Activated T-cell treated with anti-CD3 and anti-CD28 coated beads, Interleukin-2, amount 50 U/mL, for 72 hours (primary cell): ENCODE data around the gene TMEM98. TPM values are rescaled to one million over a fixed set of nuclear protein-coding genes. Genes with fewer than 3 reads are reported as not detected.
"Not testable (repeated sequence)": the region's sequence is repeated elsewhere in the genome, so short reads cannot be mapped to it uniquely, and the experiment has no call there.

Source experiments
- ATAC-seq, 2 donors: fragments of 150-1000 bp; cut with Tn5 transposase; replicated peaks in 1 of 2; 2 replicates each; pipeline ENCODE4 v1.10.0; 2021; ENCODE audit warnings: moderate library complexity in 2 of 2, mild to moderate bottlenecking in 1 of 2
- DNase-seq, 2 donors: peaks; one replicate each; pipeline ENCODE4 v3.0.0; 2021 to 2022; ENCODE audit warnings: mixed read lengths in 1 of 2
- H3K27ac Mint-ChIP-seq: one replicate; pipeline ENCODE4 v1.8.0; 2022; ENCODE audit warnings: mild to moderate bottlenecking, moderate library complexity, mixed read lengths
- H3K27me3 Mint-ChIP-seq: one replicate; pipeline ENCODE4 v1.8.0; 2022; ENCODE audit warnings: low read depth, mixed read lengths
- H3K36me3 Mint-ChIP-seq, 2 donors: one replicate each; pipeline ENCODE4 v1.8.0; 2022; ENCODE audit warnings: mixed read lengths in 2 of 2, mild to moderate bottlenecking in 1 of 2; ENCODE audit not compliant: insufficient read depth in 2 of 2
- H3K4me1 Mint-ChIP-seq: one replicate; pipeline ENCODE4 v1.8.0; 2022; ENCODE audit warnings: low read depth, mixed read lengths
- H3K4me3 Mint-ChIP-seq, 2 donors: one replicate each; pipeline ENCODE4 v1.8.0; 2022; ENCODE audit warnings: mild to moderate bottlenecking in 2 of 2, mixed read lengths in 2 of 2, moderate library complexity in 2 of 2
- H3K9me3 Mint-ChIP-seq, 2 donors: one replicate each; pipeline ENCODE4 v1.8.0; 2022; ENCODE audit warnings: mixed read lengths in 2 of 2
- total RNA-seq, 2 donors: library from RNA; stranded (reverse); gene quantifications; one replicate each; pipeline ENCODE4 v1.2.3, GENCODE V29; 2022

TMEM98 gene
- total RNA-seq, 2 donors from 2014 or later: 0.86 to 1.3 TPM

DNA sequence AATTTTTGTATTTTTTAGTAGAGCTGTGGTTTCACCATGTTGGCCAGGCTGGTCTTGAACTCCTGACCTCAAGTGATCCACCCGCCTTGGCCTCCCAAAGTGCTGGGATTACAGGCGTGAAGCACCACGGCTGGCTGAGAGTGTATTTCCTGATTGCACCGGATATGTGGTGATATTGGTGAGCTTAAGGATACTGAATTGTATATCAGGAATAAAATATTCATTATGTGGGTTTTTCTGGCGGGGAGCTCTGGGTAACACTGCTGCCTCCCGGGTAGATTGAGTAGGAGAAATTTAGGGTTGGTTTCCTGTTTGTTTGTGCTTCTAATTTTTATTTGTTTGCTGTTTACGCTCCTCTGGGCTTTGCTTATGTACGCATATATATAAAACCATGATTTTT is 7.7 kb upstream of the TMEM98 start:
- H3K4me1 Mint-ChIP-seq: peaks cover 24% of the 10 kb centered on the region
- H3K4me3 Mint-ChIP-seq: no peak overlapping the region
- H3K27ac Mint-ChIP-seq: no peak overlapping the region
- ATAC-seq (no peak), DNase-seq (no peak)
- no peaks in the 10 kb centered on the region for H3K36me3 Mint-ChIP-seq
- H3K27me3 Mint-ChIP-seq: peaks cover 4% of the 10 kb centered on the region
- H3K9me3 Mint-ChIP-seq: no peaks in the 10 kb centered on the region

DNA sequence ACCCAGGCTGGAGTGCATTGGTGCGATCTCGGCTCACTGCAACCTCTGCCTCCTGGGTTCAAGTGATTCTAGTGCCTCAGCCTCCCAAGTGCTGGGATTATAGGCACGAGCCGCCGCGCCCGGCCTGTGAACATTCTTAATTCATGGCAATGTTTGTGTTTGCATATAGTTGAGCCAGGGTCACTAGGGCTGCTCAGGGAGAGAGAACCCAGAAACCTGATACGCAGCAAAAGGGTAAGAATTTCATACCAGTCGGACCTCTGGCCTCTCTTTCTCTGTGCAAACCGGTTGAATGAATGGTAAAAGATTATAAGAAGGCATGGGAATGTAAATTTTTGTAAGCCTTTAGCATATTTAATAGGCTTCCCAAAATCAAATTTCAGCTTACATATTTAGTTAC is 6.9 kb upstream of the TMEM98 start:
- no peaks in the 10 kb centered on the region for H3K27me3 Mint-ChIP-seq
- H3K36me3 Mint-ChIP-seq: no peaks in the 10 kb centered on the region
- no peak overlapping the region for H3K27ac Mint-ChIP-seq
- H3K4me1 Mint-ChIP-seq: peaks cover 17% of the 10 kb centered on the region
- no peaks in the 10 kb centered on the region for H3K9me3 Mint-ChIP-seq
- DNase-seq: no peak
- no peak overlapping the region for H3K4me3 Mint-ChIP-seq
- ATAC-seq: no peak

DNA sequence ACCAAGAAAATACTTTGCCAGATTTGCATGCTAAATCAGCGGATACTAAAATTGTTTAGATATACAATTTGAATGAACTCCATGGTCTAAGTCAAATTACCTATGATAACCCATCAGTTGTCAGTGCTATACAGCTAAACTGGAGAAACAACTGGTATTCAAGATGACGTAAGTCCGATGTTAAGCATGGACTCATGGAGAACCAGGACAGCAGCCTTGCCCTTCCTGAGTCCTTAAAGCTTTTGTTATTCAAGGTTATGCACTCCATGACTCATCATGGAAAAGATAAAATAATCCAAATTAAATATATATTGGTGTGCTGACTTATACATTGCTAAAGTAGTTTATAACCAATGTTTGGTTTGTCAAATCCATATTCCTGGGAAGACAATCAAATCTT is 4.0 kb upstream of the TMEM98 start:
- not testable (repeated sequence) for DNase-seq, H3K27ac Mint-ChIP-seq, H3K4me3 Mint-ChIP-seq, H3K9me3 Mint-ChIP-seq, H3K27me3 Mint-ChIP-seq, ATAC-seq, H3K36me3 Mint-ChIP-seq, H3K4me1 Mint-ChIP-seq

DNA sequence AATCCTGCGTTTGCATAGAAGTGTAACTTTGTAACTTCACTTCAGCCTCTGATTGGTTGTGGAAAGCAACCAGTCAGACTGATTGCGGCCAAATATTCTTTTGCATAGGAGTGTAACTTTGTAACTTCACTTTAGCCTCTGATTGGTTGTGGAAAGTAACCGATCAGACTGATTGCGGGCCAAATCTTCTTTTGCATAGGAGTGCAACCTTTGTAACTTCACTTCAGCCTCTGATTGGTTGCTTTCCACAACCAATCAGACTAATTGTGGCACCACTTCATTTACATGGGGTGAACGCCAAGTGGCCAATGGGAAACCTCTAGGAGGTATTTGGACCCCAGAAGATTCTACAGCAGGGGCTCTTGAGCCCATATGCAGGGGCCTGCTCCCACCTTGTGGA is 1.8 kb upstream of the TMEM98 start:
- Mint-ChIP-seq H3K27me3 (no peaks in the 10 kb centered on the region), H3K4me1 (no peaks in the 10 kb centered on the region), H3K9me3 (no peaks in the 10 kb centered on the region), H3K27ac (no peak overlapping the region), H3K4me3 (no peak overlapping the region), H3K36me3 (no peaks in the 10 kb centered on the region)
- ATAC-seq (no peak), DNase-seq (no peak)

DNA sequence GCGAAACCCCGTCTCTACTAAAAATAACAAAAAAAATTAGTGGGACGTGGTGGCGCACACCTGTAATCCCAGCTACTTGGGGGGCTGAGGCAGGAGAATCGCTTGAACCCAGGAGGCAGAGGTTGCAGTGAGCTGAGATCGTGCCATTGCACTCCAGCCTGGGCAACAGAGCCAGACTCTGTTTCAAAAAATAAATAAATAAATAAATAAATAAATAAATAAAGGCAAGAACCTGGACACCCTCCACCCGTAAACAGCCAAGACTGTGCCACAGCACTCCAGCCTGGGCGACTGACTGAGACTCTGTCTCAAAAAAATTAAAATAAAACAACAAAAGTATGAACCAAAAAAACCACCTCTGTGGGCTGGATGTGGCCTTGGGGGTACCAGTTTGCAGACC is 1.2 kb upstream of the TMEM98 start:
- not testable (repeated sequence) for ATAC-seq

DNA sequence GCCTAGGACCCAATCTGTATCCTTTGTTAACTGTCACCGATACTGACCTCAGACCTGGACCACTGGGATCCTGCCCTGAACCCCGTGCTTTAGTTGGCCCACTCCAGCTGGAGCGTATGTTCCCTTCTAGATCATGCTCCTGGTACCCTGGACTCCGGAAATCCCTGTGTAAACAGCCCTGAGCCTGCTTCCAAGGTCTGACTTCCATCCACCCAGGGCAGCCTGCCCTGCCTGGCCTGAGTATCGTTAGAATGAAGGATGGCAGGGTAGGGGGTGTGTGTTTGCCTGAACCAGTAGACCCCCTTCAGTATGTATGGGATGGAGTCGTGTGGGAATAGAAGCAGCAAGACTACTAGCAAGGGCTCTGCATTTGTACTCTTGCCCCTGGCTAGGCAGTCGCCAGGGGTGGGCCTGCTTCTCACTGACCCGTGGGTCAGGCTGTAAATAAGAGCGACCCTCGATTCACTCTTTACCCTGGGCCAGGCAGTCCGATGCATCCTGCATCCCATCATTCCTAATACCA is 691 bp upstream of the TMEM98 start:
- peak overlapping the region; percentile 50 to 62 for H3K4me3 Mint-ChIP-seq

More for the DNA sequence above, 1.2 kb upstream of the TMEM98 start:
- not testable (repeated sequence) for DNase-seq, H3K36me3 Mint-ChIP-seq, H3K4me3 Mint-ChIP-seq, H3K4me1 Mint-ChIP-seq, H3K27me3 Mint-ChIP-seq, H3K27ac Mint-ChIP-seq, H3K9me3 Mint-ChIP-seq

DNA sequence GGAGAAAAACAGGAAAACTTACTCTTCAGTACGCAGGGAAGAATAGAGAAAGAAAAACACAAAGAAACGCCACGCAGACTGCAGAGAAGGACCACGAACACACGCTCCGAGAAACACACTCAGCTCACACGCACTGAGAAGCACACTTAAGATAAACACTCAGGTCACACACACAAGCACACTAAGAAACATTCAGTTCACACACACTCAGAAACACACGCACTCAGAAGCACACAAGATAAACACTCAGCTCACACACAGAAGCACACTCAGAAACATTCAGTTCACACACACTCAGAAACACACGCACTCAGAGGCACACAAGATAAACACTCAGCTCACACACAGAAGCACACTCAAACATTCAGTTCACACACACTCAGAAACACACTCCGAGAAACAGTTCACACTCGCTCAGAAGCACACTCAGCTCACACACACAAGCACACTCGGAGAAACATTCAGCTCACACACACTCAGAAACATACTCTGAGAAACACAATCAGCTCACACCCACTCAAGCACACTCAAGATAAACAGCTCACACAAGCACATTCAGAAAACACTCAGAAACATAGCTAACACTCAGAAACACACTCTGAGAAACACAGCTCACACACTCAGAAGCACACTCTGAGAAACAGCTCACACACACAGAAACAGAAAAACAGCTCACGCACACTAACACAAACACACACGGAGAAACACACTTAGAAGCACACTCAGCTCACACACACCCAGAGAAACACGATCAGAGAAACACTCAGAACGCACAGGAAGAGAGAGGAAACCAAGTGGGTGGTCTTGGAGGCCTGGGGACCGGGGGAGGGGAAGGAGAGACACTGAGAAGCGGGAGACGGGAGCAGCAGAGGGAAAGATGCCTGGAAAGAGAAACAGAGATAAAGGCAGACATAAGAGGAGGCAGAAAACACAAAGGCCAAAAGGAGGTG is 908 bp downstream of the TMEM98 start:
- DNase-seq: no peak
- peaks cover 15% of the 10 kb centered on the region for H3K27me3 Mint-ChIP-seq
- H3K4me3 Mint-ChIP-seq: no peak overlapping the region
- no peak for ATAC-seq
- H3K36me3 Mint-ChIP-seq: no peaks in the 10 kb centered on the region
- no peaks in the 10 kb centered on the region for H3K4me1 Mint-ChIP-seq
- H3K9me3 Mint-ChIP-seq: no peaks in the 10 kb centered on the region
- no peak overlapping the region for H3K27ac Mint-ChIP-seq

More for the DNA sequence above, 691 bp upstream of the TMEM98 start:
- H3K4me1 Mint-ChIP-seq: no peaks in the 10 kb centered on the region
- ATAC-seq: peak in 1 of 2 donors; percentile 5
- H3K27ac Mint-ChIP-seq: no peak overlapping the region
- DNase-seq: no peak
- no peaks in the 10 kb centered on the region for H3K9me3 Mint-ChIP-seq
- no peaks in the 10 kb centered on the region for H3K36me3 Mint-ChIP-seq
- H3K27me3 Mint-ChIP-seq: peaks cover under 1% of the 10 kb centered on the region

DNA sequence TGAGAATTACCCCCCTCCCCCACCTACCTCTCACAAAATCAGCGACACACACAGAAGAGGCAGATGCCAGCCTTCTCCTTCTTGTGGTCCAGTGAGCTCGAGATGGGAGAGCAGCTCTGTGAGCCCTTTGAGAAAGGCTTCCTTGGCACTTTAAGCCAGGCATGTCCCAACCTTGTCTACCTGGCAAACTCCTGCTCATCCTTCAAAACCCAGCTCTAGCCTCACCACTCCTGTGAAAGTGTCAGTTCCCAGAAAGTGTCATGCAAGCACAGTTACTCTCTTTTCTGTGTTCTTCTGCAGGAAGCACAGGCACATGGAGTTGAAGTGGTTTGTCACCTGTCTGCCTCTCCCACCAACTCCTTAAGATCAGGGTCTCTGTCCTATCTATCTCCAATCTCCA is 1.6 kb downstream of the TMEM98 start:
- no peak for DNase-seq
- Mint-ChIP-seq H3K27me3 (peaks cover 18% of the 10 kb centered on the region), H3K4me1 (no peaks in the 10 kb centered on the region), H3K36me3 (no peaks in the 10 kb centered on the region), H3K27ac (no peak overlapping the region), H3K9me3 (no peaks in the 10 kb centered on the region), H3K4me3 (no peak overlapping the region)
- no peak for ATAC-seq

DNA sequence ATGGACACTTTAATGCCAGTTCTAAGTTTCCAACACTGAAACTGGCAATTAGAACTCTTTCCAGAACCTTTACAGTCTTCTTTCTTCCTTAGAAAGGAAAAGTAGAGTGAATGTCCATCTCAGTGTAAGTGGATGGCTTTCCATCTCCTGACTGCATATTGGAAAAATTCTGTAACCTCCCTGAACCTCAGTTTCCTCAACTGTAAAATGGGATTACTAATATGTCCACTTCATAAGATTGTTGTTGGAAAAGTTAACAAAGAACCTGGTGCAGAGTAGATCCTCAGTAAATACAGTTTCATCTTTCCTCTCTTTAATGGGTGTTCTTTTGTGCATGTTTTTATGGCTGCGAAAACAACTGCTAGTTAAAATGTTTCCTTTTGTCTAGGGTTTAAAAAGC is 2.6 kb downstream of the TMEM98 start:
- no peaks in the 10 kb centered on the region for H3K36me3 Mint-ChIP-seq
- H3K9me3 Mint-ChIP-seq: no peaks in the 10 kb centered on the region
- H3K4me1 Mint-ChIP-seq: no peaks in the 10 kb centered on the region
- H3K27ac Mint-ChIP-seq: no peak overlapping the region
- H3K27me3 Mint-ChIP-seq: peaks cover 18% of the 10 kb centered on the region
- ATAC-seq (no peak), DNase-seq (no peak)
- H3K4me3 Mint-ChIP-seq: no peak overlapping the region

DNA sequence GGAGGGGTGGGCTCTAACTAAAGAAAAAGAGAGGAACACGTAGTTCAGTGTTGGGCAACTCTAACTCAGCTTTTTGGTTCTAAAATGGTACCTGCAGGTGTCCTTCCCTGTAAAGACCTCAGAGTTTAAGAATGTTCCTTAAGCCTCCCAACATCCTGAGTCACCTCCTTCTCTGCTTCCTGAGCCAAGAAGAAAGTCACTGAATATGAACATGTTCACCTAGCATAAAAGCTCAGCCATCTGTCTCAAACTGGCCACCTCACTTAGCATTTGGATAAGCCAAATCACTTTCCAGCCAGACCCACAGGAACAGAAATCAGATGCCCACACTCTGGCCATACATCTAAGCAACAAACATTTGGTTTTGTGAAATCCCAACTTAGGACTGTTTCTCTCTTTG is 3.7 kb downstream of the TMEM98 start:
- H3K27ac Mint-ChIP-seq: no peak overlapping the region
- H3K4me1 Mint-ChIP-seq: peaks cover 1% of the 10 kb centered on the region
- H3K27me3 Mint-ChIP-seq: peaks cover 18% of the 10 kb centered on the region
- H3K36me3 Mint-ChIP-seq: no peaks in the 10 kb centered on the region
- DNase-seq (no peak), ATAC-seq (no peak)
- H3K9me3 Mint-ChIP-seq: no peaks in the 10 kb centered on the region
- no peak overlapping the region for H3K4me3 Mint-ChIP-seq

DNA sequence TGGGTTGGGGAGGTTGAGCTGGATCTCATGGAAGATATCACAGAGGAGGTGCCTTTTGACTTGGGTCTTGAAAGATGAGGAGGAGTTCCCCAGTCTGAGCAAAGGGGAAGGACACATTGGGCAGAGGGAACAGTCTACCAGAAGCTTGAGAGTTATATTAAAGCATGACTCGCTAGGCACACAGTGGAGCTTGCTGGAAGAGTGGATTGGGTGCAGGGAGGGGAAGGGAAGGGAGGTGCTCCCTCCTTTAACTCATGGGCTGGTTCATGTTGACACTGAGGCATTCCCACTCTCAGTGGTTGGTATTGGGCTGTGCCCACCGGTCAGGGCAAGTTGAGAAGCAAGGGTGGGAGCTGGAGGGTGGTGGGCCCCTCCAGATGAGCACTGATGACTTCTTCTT is 5.9 kb downstream of the TMEM98 start:
- DNase-seq (no peak), ATAC-seq (no peak)
- H3K4me1 Mint-ChIP-seq: peaks cover 4% of the 10 kb centered on the region
- no peaks in the 10 kb centered on the region for H3K9me3 Mint-ChIP-seq
- H3K36me3 Mint-ChIP-seq: no peaks in the 10 kb centered on the region
- no peak overlapping the region for H3K4me3 Mint-ChIP-seq
- H3K27ac Mint-ChIP-seq: no peak overlapping the region
- H3K27me3 Mint-ChIP-seq: peaks cover 22% of the 10 kb centered on the region

DNA sequence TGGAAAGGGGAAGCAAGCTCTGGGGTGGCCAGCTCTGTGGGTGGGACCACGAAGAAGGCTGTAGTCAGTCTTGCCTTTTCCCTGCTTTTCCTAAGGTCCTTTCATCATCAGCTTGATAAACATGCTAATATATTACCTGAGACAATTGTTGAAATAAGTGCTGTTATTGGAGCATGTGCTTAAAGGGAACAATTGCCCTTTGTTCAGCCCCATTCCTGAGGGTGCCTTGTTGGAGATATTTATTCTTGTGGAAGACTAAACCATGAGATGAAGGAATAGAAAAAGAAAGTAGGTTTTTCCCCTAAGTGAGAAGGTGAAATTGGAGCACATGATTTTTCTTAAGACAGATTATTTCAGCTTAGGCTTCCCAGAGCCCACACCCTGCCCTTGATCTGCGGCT is 7.8 kb downstream of the TMEM98 start:
- Mint-ChIP-seq H3K4me3 (no peak overlapping the region), H3K27me3 (peaks cover 22% of the 10 kb centered on the region), H3K4me1 (peaks cover 4% of the 10 kb centered on the region), H3K36me3 (no peaks in the 10 kb centered on the region), H3K27ac (no peak overlapping the region), H3K9me3 (no peaks in the 10 kb centered on the region)
- ATAC-seq (no peak), DNase-seq (no peak)

DNA sequence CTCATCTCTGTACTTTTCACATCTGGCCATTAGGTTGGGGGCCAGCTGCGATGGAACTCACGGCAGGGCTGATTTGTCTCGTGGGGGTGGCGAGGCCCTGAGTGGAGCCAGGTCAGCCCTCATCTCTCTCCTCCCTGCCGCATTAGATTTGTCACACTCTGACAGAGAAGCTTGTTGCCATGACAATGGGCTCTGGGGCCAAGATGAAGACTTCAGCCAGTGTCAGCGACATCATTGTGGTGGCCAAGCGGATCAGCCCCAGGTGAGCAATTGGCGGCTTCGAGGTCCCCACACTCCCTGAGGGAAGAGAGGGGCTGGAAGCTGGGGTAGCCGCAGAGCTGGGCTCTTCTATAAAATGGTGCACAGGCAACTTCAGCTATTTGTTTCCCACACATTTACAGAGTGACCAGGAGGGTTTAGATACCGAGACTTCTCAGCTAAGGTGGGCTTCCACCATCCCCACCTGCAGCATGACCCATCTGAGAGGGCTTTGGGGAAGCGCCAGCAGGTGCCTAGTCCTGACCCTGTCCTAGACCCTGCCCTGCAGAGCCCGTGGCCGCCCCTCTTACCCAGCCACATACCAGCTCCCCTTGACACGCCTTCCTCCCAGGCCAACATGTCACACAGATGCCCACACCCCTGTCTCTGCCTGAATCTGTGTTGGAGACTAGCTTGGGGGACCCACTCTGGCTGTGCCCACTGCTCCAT is 8.4 kb downstream of the TMEM98 start:
- no peak for DNase-seq
- H3K27me3 Mint-ChIP-seq: peaks cover 22% of the 10 kb centered on the region
- no peak for ATAC-seq
- no peaks in the 10 kb centered on the region for H3K36me3 Mint-ChIP-seq
- no peak overlapping the region for H3K27ac Mint-ChIP-seq
- H3K4me3 Mint-ChIP-seq: no peak overlapping the region
- peaks cover 4% of the 10 kb centered on the region for H3K4me1 Mint-ChIP-seq
- no peaks in the 10 kb centered on the region for H3K9me3 Mint-ChIP-seq
